Esophagus muscularis mucosa (tissue), 4 donors: ENCODE results near the gene WRNIP1. TPM values are rescaled to one million over a fixed set of nuclear protein-coding genes. Genes with fewer than 3 reads are reported as not detected.
A peak's percentile ranks its signal among the peaks of the same experiment; 100 is the strongest.

Experiments
- DNase-seq: peaks from one replicate; pipeline ENCODE4 v3.0.0-alpha.2; 2017; ENCODE audit errors: extremely low spot score
- H3K27ac ChIP-seq, 4 donors: fragments of 200-600 bp; sonication (generic); replicated peaks in 1 of 4; 1 replicate in 3 of 4; 2 replicates in 1 of 4; pipeline ENCODE4 v1.5.1; 2016 to 2019; ENCODE audit warnings: mild to moderate bottlenecking in 1 of 4
- H3K27me3 ChIP-seq, 4 donors: fragments of 200-600 bp; sonication (generic); one replicate each; pipeline versions ENCODE4 v1.5.1 to v1.6.0; 2016 to 2019
- H3K36me3 ChIP-seq, 4 donors: fragments of 200-600 bp; sonication (generic); one replicate each; pipeline ENCODE4 v1.5.1; 2016 to 2019
- H3K4me1 ChIP-seq, 4 donors: fragments of 200-600 bp; sonication (generic); one replicate each; pipeline ENCODE4 v1.5.1; 2016 to 2019
- H3K4me3 ChIP-seq, 4 donors: fragments of 200-600 bp; sonication (generic); 1 replicate in 2 of 4; 2 replicates in 2 of 4; pipeline ENCODE4 v1.5.1; 2016 to 2019; ENCODE audit warnings: mild to moderate bottlenecking in 4 of 4, moderate library complexity in 1 of 4
- H3K9me3 ChIP-seq, 4 donors: fragments of 200-600 bp; sonication (generic); 1 replicate in 3 of 4; 2 replicates in 1 of 4; pipeline ENCODE4 v1.5.1; 2016 to 2019
- EP300 ChIP-seq: sonication (generic); formaldehyde crosslinking; IDR thresholded peaks from one replicate; pipeline ENCODE4 v1.6.1; 2017; ENCODE audit warnings: antibody characterized with exemption
- POLR2A ChIP-seq: fragments of 450-650 bp; IDR thresholded peaks from one replicate; pipeline ENCODE4 v1.6.1; 2017; ENCODE audit warnings: antibody characterized with exemption, moderate library complexity, mild to moderate bottlenecking, low read depth
- POLR2AphosphoS5 ChIP-seq, 2 donors: sonication (generic); formaldehyde crosslinking; IDR thresholded peaks; one replicate each; pipeline ENCODE4 v1.6.1; 2017; ENCODE audit warnings: antibody characterized with exemption in 2 of 2
- WGBS: methylation state at CpG from one replicate; pipeline ENCODE4 v1.1.5; 2018; 5-methylcytosine and 5-hydroxymethylcytosine counted together
- intact Hi-C: fragments of 100-400 bp; cut with DNase I; formaldehyde crosslinking; loops from one replicate; pipeline ENCODE4 v1.15.1; 2023
- total RNA-seq, 4 donors: library from RNA; depleted of rRNA; stranded (reverse); fragments of >200 nt; gene quantifications; one replicate each; pipeline versions ENCODE4 v1.1.0 to v1.2.1, GENCODE V29; 2016
- TF ChIP-seq, protein P1 (sequence below), 3 experiments: fragments of 200-600 bp in 2 of 3; fragments of 450-650 bp in 1 of 3; sonication (generic) in 2 of 3; IDR thresholded peaks; one replicate each; pipeline ENCODE4 v1.5.1; 2017 to 2019; ENCODE audit warnings: antibody characterized with exemption in 3 of 3, mild to moderate bottlenecking in 2 of 3, moderate library complexity in 1 of 3

Gene WRNIP1
- total RNA-seq, 4 donors from 2014 or later: 55.2 to 77.2 (median 63.7) TPM

- intact Hi-C loops: no loop called here
- Histone ChIP-seq H3K4me3 (peak overlapping the region; percentile 77 to 96 (median 89)), H3K9me3 (no peaks in the 10 kb centered on the region), H3K27me3 (no peaks in the 10 kb centered on the region), H3K36me3 (peaks cover 0 to 22% (median 2%) of the 10 kb centered on the region in 4 donors), H3K4me1 (peaks cover 49 to 72% (median 54%) of the 10 kb centered on the region in 4 donors), H3K27ac (peak overlapping the region; percentile 95 to 98 (median 97))
- WGBS: 36% methylated on average over 9 of the region's 9 CpGs
- DNase-seq: no peak
- TF ChIP-seq EP300: no peak
- TF ChIP-seq POLR2AphosphoS5 (IDR thresholded peaks at IDR 0.05): no peak
- TF ChIP-seq POLR2A: no peak
- TF ChIP-seq, protein P1, sequence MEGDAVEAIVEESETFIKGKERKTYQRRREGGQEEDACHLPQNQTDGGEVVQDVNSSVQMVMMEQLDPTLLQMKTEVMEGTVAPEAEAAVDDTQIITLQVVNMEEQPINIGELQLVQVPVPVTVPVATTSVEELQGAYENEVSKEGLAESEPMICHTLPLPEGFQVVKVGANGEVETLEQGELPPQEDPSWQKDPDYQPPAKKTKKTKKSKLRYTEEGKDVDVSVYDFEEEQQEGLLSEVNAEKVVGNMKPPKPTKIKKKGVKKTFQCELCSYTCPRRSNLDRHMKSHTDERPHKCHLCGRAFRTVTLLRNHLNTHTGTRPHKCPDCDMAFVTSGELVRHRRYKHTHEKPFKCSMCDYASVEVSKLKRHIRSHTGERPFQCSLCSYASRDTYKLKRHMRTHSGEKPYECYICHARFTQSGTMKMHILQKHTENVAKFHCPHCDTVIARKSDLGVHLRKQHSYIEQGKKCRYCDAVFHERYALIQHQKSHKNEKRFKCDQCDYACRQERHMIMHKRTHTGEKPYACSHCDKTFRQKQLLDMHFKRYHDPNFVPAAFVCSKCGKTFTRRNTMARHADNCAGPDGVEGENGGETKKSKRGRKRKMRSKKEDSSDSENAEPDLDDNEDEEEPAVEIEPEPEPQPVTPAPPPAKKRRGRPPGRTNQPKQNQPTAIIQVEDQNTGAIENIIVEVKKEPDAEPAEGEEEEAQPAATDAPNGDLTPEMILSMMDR (IDR thresholded peaks at IDR 0.05): no peak
Measured at GRCh38 chr6:2767657-2768524, 2.7 kb downstream of the WRNIP1 start.

DNA sequence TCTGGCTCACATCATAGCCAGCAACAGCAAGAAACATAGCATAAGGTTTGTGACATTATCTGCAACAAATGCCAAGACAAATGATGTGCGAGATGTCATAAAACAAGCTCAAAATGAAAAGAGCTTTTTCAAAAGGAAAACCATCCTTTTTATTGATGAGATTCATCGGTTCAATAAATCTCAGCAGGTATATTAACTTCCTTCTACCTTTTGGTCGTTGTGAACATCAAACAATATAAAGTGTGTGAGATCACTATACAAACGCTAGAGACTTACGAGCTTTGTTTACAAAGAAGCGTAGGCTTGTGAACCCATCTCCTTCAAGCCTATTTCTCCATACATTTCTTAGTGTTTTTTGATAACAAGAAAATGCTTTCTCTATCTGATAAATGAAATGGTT is 3.5 kb downstream of the WRNIP1 start:
- DNase-seq: no peak
- Histone ChIP-seq H3K4me3 (peak overlapping the region in 3 of 4 donors; percentile 77 to 96 (median 86)), H3K4me1 (peaks cover 57 to 76% (median 62%) of the 10 kb centered on the region in 4 donors), H3K9me3 (no peaks in the 10 kb centered on the region), H3K27me3 (no peaks in the 10 kb centered on the region), H3K27ac (peak overlapping the region in 1 of 4 donors; percentile 97), H3K36me3 (peaks cover 0 to 22% (median 5%) of the 10 kb centered on the region in 4 donors)
- intact Hi-C loops: no loop called here
- 44% methylated on average over 6 of the region's 6 CpGs for WGBS
- TF ChIP-seq EP300 (no peak), POLR2A (no peak), POLR2AphosphoS5 (IDR thresholded peaks at IDR 0.05) (no peak)
- TF ChIP-seq, protein P1 (IDR thresholded peaks at IDR 0.05): no peak

DNA sequence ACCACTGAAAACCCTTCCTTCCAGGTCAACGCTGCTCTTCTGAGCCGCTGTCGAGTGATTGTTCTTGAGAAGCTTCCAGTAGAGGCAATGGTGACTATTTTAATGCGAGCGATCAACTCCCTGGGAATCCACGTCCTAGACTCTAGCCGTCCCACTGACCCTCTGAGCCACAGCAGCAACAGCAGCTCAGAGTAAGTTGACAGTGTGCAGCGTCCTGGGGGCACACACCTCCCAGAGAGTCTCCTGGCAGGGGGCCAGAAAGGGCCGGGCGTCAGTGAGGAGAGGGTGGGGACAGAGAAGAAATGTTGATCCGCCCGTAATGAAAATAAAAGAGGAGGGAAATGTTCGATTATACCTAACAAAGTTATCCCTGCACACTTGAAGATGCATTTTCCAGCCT is 5.0 kb downstream of the WRNIP1 start:
- peaks cover 54 to 79% (median 60%) of the 10 kb centered on the region in 4 donors for H3K4me1 ChIP-seq
- no peak for DNase-seq
- TF ChIP-seq POLR2A: no peak
- no peak for TF ChIP-seq POLR2AphosphoS5 (IDR thresholded peaks at IDR 0.05)
- no peak for TF ChIP-seq EP300
- TF ChIP-seq, protein P1 (IDR thresholded peaks at IDR 0.05): no peak
- peak overlapping the region in 1 of 4 donors; percentile 3 for H3K27ac ChIP-seq
- no peaks in the 10 kb centered on the region for H3K9me3 ChIP-seq
- intact Hi-C loops: no loop called here
- H3K36me3 ChIP-seq: peaks cover 0 to 22% (median 14%) of the 10 kb centered on the region in 4 donors
- peak overlapping the region in 1 of 4 donors; percentile 1 for H3K4me3 ChIP-seq
- 59% methylated on average over 13 of the region's 13 CpGs for WGBS
- H3K27me3 ChIP-seq: no peaks in the 10 kb centered on the region

DNA sequence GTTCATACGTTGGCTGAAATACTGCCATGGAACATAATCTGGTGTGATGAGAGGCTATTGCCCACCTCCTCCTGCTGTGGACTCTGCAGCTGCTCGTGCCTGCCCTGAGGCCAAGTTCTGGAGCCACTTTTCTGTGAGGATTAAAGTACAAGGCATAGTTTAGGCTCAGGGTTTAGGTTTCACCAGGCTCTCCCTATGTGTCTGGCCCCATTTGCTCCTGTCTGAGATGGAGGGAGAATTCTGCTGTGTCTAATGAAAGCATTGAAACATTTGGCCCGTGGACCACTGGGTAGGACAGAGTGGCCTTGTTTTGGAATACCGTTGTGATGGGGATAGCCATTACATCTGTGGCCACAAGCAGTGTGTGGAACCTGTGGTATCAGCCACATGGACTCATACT is 5.9 kb downstream of the WRNIP1 start:
- Histone ChIP-seq H3K4me1 (peaks cover 54 to 83% (median 63%) of the 10 kb centered on the region in 4 donors), H3K36me3 (peaks cover 0 to 22% (median 14%) of the 10 kb centered on the region in 4 donors), H3K4me3 (no peak overlapping the region), H3K27ac (no peak overlapping the region), H3K9me3 (no peaks in the 10 kb centered on the region), H3K27me3 (no peaks in the 10 kb centered on the region)
- intact Hi-C loops: no loop called here
- WGBS: 83% methylated on average over 2 of the region's 4 CpGs
- DNase-seq: no peak
- TF ChIP-seq, protein P1 (IDR thresholded peaks at IDR 0.05): no peak
- no peak for TF ChIP-seq POLR2AphosphoS5 (IDR thresholded peaks at IDR 0.05)
